Heart left ventricle (tissue), 16 donors: ENCODE data around the gene LAMA1. TPM values are rescaled to one million over a fixed set of nuclear protein-coding genes. Genes with fewer than 3 reads are reported as not detected.

ENCODE experiments used
- ATAC-seq, 4 donors: fragments of 200-7000 bp; cut with Tn5 transposase; one replicate each; pipeline ENCODE4 v1.9.1; 2020 to 2022; ENCODE audit warnings: moderate library complexity in 4 of 4, mild to moderate bottlenecking in 3 of 4, moderate number of reproducible peaks in 1 of 4
- DNase-seq, 5 donors: peaks; one replicate each; pipeline ENCODE4 v3.0.0-alpha.2; 2020
- H3K27ac ChIP-seq, 12 donors: fragments of 200-600 bp; sonication (generic) in 4 of 12; one replicate each; pipeline versions ENCODE4 v1.5.0 to v1.8.0; 2016 to 2022; ENCODE audit warnings: mild to moderate bottlenecking in 2 of 12
- H3K27me3 ChIP-seq, 9 donors: fragments of 200-600 bp; sonication (generic) in 2 of 9; one replicate each; pipeline versions ENCODE4 v1.5.1 to v1.8.0; 2016 to 2022; ENCODE audit warnings: mild to moderate bottlenecking in 3 of 9
- H3K36me3 ChIP-seq, 9 donors: fragments of 200-600 bp; sonication (generic) in 2 of 9; one replicate each; pipeline versions ENCODE4 v1.5.0 to v1.8.0; 2018 to 2022; ENCODE audit warnings: mild to moderate bottlenecking in 2 of 9
- H3K4me1 ChIP-seq, 12 donors: fragments of 200-600 bp; sonication (generic) in 4 of 12; one replicate each; pipeline versions ENCODE4 v1.5.0 to v1.8.0; 2016 to 2022; ENCODE audit warnings: mild to moderate bottlenecking in 3 of 12
- H3K4me3 ChIP-seq, 12 donors: fragments of 200-600 bp; sonication (generic) in 4 of 12; one replicate each; pipeline versions ENCODE4 v1.5.0 to v1.8.0; 2017 to 2022; ENCODE audit warnings: mild to moderate bottlenecking in 9 of 12, moderate library complexity in 4 of 12
- H3K9me3 ChIP-seq, 12 donors: fragments of 200-600 bp; sonication (generic) in 4 of 12; one replicate each; pipeline versions ENCODE4 v1.5.0 to v1.8.0; 2016 to 2022; ENCODE audit warnings: mild to moderate bottlenecking in 1 of 12
- CTCF ChIP-seq, 12 donors: fragments of 200-600 bp; sonication (generic) in 4 of 12; IDR thresholded peaks; one replicate each; pipeline versions ENCODE4 v1.5.0 to v1.8.0; 2018 to 2022; ENCODE audit warnings: antibody characterized with exemption in 12 of 12, mild to moderate bottlenecking in 5 of 12
- POLR2A ChIP-seq, 2 donors: fragments of 450-650 bp; IDR thresholded peaks; one replicate each; pipeline ENCODE4 v1.6.1; 2017; ENCODE audit warnings: antibody characterized with exemption in 2 of 2, mild to moderate bottlenecking in 2 of 2, moderate library complexity in 2 of 2
- WGBS, 4 donors: extraction: QIAGEN DNeasy Blood & Tissue Kit in 2 of 4; methylation state at CpG; one replicate each; pipeline versions ENCODE4 v1.1.5 to v1.1.7; 2013 to 2018; 5-methylcytosine and 5-hydroxymethylcytosine counted together
- intact Hi-C, 10 donors: fragments of 100-400 bp; cut with DNase I; formaldehyde crosslinking; loops; one replicate each; pipeline versions ENCODE4 v1.11.1 to v1.14.2; 2022
- long read RNA-seq, 3 donors: library from polyadenylated mRNA; unstranded; transcript quantifications; one replicate each; pipeline ENCODE4 v2.0.0, GENCODE V29; 2020 to 2021
- polyA plus RNA-seq, 2 donors: library from polyadenylated mRNA; stranded (reverse); fragments of 200-250 nt; gene quantifications; one replicate each; pipeline ENCODE4 v1.2.3, GENCODE V29; 2013
- total RNA-seq, 9 donors: library from RNA; depleted of rRNA in 2 of 9; stranded (reverse); fragments of >200 nt in 2 of 9; fragmentation: NEBNext Ultra II Directional in 3 of 9; extraction: Animal tissue kit (Norgen Biotek cat#: 25700) in 3 of 9; gene quantifications; one replicate each; pipeline versions ENCODE4 v1.1.0 to v1.2.4, GENCODE V29; 2016 to 2023
- donor health status: ischemic (EF 13 %, LVEDD 7.1; RV severe dilation, severe dysfunction).
- donor health status: healthy with polysubstance abuse.
- donor health status: DM: no; HTN: yes; CAD: no.
- donor health status: DM: no; HTN: no; CAD: no.
- donor health status: ischemic (EF 25% LVEDD 6.9; RV normal size, moderate dysfunction).
- donor health status: ischemic (EF 25% LVEDD 5.7; RV mildly dilated, moderate dysfunction).
- donor health status: healthy.
- donor health status: DM: yes; HTN: yes; CAD: no.
- donor health status: ischemic (EF 35%, LVEDD 5.7; RV mildly dilated, moderate dysfunction).
- donor health status: nonischemic (EF 11% LVEDD 7.7; RV severe dilation, severe dysfunction).
- donor health status: DM: yes; HTN: yes; CAD: no.
- donor health status: PGD.
- donor health status: ischemic (EF 29% LVEDD 5.4; RV normal size, mild dysfunction).
- donor health status: nonischemic (EF 23%, LVEDD 6.1; RV moderate dilation, normal function).

The LAMA1 gene
- total RNA-seq, result 1 to 10 TPM in 2 of 9 donors, under 1 TPM in 7; 0.04 to 1.7 (median 0.28) TPM
- under 1 TPM; 0.08 to 0.46 TPM for polyA plus RNA-seq
- long read RNA-seq, donor 1, result 0 reads
- long read RNA-seq, donor 2, partial matches to known transcripts, result 1 of 1 reads
- long read RNA-seq, donor 2, other reads (novel, unspliced or antisense), result 0 of 1 reads
- long read RNA-seq, donor 3, result 0 reads

GRCh38 chr18:7117390-7118355 lies at the start of gene LAMA1:
LAMA1 (minus strand) TSS chr18:7117797; CDS start chr18:7117720, 77 bp downstream.
- Histone ChIP-seq H3K9me3 (peaks cover 0 to 3% (median 0%) of the 10 kb centered on the region in 12 donors), H3K4me3 (peak within 1 kb of the TSS; percentile 26 to 61 (median 45)), H3K27me3 (peaks cover 22 to 67% (median 48%) of the 10 kb centered on the region in 9 donors), H3K36me3 (no peaks in the 10 kb centered on the region), H3K27ac (no peak within 1 kb of the TSS), H3K4me1 (peaks cover 0 to 24% (median 10%) of the 10 kb centered on the region in 12 donors)
- ATAC-seq, result peak in 2 of 4 donors; percentile 60 to 78
- TF ChIP-seq POLR2A (IDR thresholded peaks at IDR 0.05), result no peak
- no peak for TF ChIP-seq CTCF (IDR thresholded peaks at IDR 0.05)
- intact Hi-C loops, result no loop called here
- peak in 1 of 5 donors; percentile 11 for DNase-seq
- WGBS, 4 donors, result 2 to 6% (median 3%) methylated on average over 10 to 95 of the region's 95 CpGs

GRCh38 chr18:7165846-7166393 lies 48.3 kb upstream of the LAMA1 start:
- TF ChIP-seq POLR2A (IDR thresholded peaks at IDR 0.05), result no peak
- no peak for TF ChIP-seq CTCF (IDR thresholded peaks at IDR 0.05)
- DNase-seq (no peak), ATAC-seq (no peak)
- 84 to 95% (median 87%) methylated on average over 11 of the region's 11 CpGs for WGBS, 4 donors
- no peaks in the 10 kb centered on the region for H3K36me3 ChIP-seq
- H3K4me1 ChIP-seq, result no peaks in the 10 kb centered on the region
- H3K4me3 ChIP-seq, result no peak overlapping the region
- H3K9me3 ChIP-seq, result no peaks in the 10 kb centered on the region
- H3K27me3 ChIP-seq, result peaks cover 0 to 6% (median 0%) of the 10 kb centered on the region in 9 donors
- H3K27ac ChIP-seq, result no peak overlapping the region
- intact Hi-C loops, result no loop called here

GRCh38 chr18:7164323-7165004 lies 46.9 kb upstream of the LAMA1 start:
- Histone ChIP-seq H3K27ac (no peak overlapping the region), H3K4me3 (no peak overlapping the region), H3K9me3 (no peaks in the 10 kb centered on the region), H3K36me3 (no peaks in the 10 kb centered on the region), H3K4me1 (no peaks in the 10 kb centered on the region), H3K27me3 (peaks cover 0 to 6% (median 0%) of the 10 kb centered on the region in 9 donors)
- TF ChIP-seq CTCF (IDR thresholded peaks at IDR 0.05), result peak in 11 of 12 donors; percentile 18 to 59 (median 35)
- TF ChIP-seq POLR2A (IDR thresholded peaks at IDR 0.05), result no peak
- ATAC-seq (peak in 2 of 4 donors; percentile 45 to 59), DNase-seq (no peak)
- intact Hi-C loops, result no loop called here
- WGBS, 4 donors, result 32 to 58% (median 48%) methylated on average over 8 of the region's 8 CpGs
